Measurements from ENCODE around the gene SMC1B.
"Not testable (repeated sequence)": the region's sequence is repeated elsewhere in the genome, so short reads cannot be mapped to it uniquely, and the experiment has no call there.

Gene SMC1B

GRCh38 chr22:45413013-45413367, 409 bp downstream of the SMC1B start:
- no peak for DNase-seq (ENCODE audit: low spot score in 2 of 2)
- H3K27ac Mint-ChIP-seq: peak overlapping the region; percentile 91
- no peaks in the 10 kb centered on the region for H3K4me1 Mint-ChIP-seq
- peaks cover 6% of the 10 kb centered on the region for H3K36me3 Mint-ChIP-seq
- peak overlapping the region; percentile 74 for H3K4me3 Mint-ChIP-seq
- H3K9me3 Mint-ChIP-seq: no peaks in the 10 kb centered on the region
- ATAC-seq: no peak

- ATAC-seq: no peak
- Mint-ChIP-seq H3K4me3 (no peak overlapping the region), H3K36me3 (no peaks in the 10 kb centered on the region), H3K4me1 (no peaks in the 10 kb centered on the region), H3K27ac (no peak overlapping the region), H3K9me3 (peaks cover 2% of the 10 kb centered on the region)
- no peak for DNase-seq (ENCODE audit: low spot score in 2 of 2)
These were observed 5.6 kb downstream of the SMC1B start for GRCh38 chr22:45407793-45408192.

DNA sequence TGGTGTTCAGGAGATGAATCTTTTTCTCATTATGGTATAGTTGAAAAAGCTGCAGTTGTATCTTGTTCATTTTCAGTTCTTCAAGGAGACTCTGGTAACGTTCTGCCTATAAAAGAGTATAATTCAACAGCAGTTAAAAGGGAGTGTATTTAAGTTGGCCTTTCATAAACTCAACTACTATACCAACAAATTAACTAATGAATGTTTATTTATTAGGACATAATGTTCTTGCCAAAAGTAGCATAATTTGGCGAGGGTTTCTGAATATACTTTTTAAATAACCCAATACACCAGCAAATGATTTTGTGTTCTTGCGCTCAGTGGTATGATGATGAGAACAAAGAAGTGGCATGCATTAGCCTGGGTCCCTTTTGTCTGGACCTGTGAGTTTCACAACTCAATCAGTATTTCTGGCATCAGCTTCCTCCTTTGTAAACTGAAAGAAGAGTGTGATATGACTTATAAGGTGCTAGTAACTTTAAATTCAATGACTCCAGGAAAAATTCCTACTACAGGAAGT, 10.9 kb downstream of the SMC1B start:
- H3K4me1 Mint-ChIP-seq: no peaks in the 10 kb centered on the region
- no peak for DNase-seq (ENCODE audit: low spot score in 2 of 2)
- no peaks in the 10 kb centered on the region for H3K36me3 Mint-ChIP-seq
- no peak for ATAC-seq
- no peak overlapping the region for H3K4me3 Mint-ChIP-seq
- no peaks in the 10 kb centered on the region for H3K9me3 Mint-ChIP-seq
- H3K27ac Mint-ChIP-seq: no peak overlapping the region

- Mint-ChIP-seq H3K36me3 (no peaks in the 10 kb centered on the region), H3K27ac (no peak overlapping the region), H3K9me3 (no peaks in the 10 kb centered on the region), H3K4me3 (no peak overlapping the region), H3K4me1 (no peaks in the 10 kb centered on the region)
- no peak for DNase-seq (ENCODE audit: low spot score in 2 of 2)
- no peak for ATAC-seq
These were observed 13.5 kb downstream of the SMC1B start for GRCh38 chr22:45399712-45400445.

GRCh38 chr22:45398214-45398613, 15.2 kb downstream of the SMC1B start:
- DNase-seq (ENCODE audit: low spot score in 2 of 2) (no peak), ATAC-seq (no peak)
- Mint-ChIP-seq H3K27ac (no peak overlapping the region), H3K36me3 (no peaks in the 10 kb centered on the region), H3K4me1 (no peaks in the 10 kb centered on the region), H3K4me3 (no peak overlapping the region), H3K9me3 (no peaks in the 10 kb centered on the region)

DNA sequence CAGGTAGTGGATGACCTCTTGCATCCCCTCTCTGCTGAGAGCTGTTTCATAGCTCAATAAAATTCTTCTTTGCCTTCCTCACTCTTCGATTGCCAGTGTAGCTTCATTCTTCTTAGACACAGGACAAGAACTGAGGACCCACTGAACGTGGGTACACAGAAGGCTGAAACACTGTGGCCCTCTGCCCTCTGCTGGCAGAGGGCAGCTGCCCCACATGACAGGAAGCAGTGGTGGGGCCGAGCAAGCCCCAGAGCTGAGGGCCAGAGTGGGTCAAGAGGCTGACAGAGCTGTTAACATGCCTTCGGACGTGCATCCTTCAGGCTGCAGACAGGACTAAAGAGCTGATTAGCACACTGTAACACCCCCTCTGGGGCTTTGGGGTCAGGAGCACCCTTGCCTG, 15.6 kb downstream of the SMC1B start:
- no peaks in the 10 kb centered on the region for H3K9me3 Mint-ChIP-seq
- no peaks in the 10 kb centered on the region for H3K4me1 Mint-ChIP-seq
- DNase-seq (ENCODE audit: low spot score in 2 of 2) (no peak), ATAC-seq (peak; percentile 37)
- no peaks in the 10 kb centered on the region for H3K36me3 Mint-ChIP-seq
- no peak overlapping the region for H3K4me3 Mint-ChIP-seq
- H3K27ac Mint-ChIP-seq: no peak overlapping the region

- no peak for ATAC-seq
- no peaks in the 10 kb centered on the region for H3K36me3 Mint-ChIP-seq
- no peaks in the 10 kb centered on the region for H3K4me1 Mint-ChIP-seq
- H3K9me3 Mint-ChIP-seq: no peaks in the 10 kb centered on the region
- H3K27ac Mint-ChIP-seq: no peak overlapping the region
- no peak for DNase-seq (ENCODE audit: low spot score in 2 of 2)
- no peak overlapping the region for H3K4me3 Mint-ChIP-seq
These were observed 23.9 kb downstream of the SMC1B start for GRCh38 chr22:45389546-45389945.

GRCh38 chr22:45381348-45381747, 32.1 kb downstream of the SMC1B start:
- Mint-ChIP-seq H3K4me1 (no peaks in the 10 kb centered on the region), H3K36me3 (no peaks in the 10 kb centered on the region), H3K9me3 (no peaks in the 10 kb centered on the region), H3K4me3 (no peak overlapping the region), H3K27ac (no peak overlapping the region)
- ATAC-seq: no peak
- DNase-seq (ENCODE audit: low spot score in 2 of 2): no peak

DNA sequence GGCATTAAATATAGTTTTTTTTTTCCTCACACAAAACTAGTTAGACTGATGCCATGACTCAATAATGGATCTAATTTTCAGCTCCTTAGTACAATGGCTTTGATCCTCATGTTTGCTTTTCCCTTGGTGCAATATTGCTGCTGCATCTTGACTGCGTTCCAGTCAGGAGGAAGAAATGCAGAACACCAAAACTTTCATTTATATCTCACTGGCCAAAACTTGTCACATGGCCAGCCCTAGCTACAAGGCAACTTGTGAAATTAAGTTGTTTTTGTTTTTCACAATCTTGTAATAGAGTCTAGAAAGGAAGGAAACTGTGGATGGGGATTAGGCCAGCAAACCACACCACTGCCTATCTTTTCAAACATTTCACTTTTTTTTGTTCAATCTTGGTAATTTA, 36.7 kb downstream of the SMC1B start:
- ATAC-seq: no peak

GRCh38 chr22:45376009-45376408, 37.4 kb downstream of the SMC1B start:
- Mint-ChIP-seq H3K36me3 (no peaks in the 10 kb centered on the region), H3K4me1 (no peaks in the 10 kb centered on the region), H3K27ac (no peak overlapping the region), H3K4me3 (no peak overlapping the region), H3K9me3 (no peaks in the 10 kb centered on the region)
- ATAC-seq (peak; percentile 65), DNase-seq (ENCODE audit: low spot score in 2 of 2) (no peak)

More for the DNA sequence above, 36.7 kb downstream of the SMC1B start:
- Mint-ChIP-seq H3K36me3 (no peaks in the 10 kb centered on the region), H3K27ac (no peak overlapping the region), H3K9me3 (no peaks in the 10 kb centered on the region), H3K4me1 (no peaks in the 10 kb centered on the region), H3K4me3 (no peak overlapping the region)
- no peak for DNase-seq (ENCODE audit: low spot score in 2 of 2)

GRCh38 chr22:45373592-45373991, 39.8 kb downstream of the SMC1B start:
- not testable (repeated sequence) for H3K36me3 Mint-ChIP-seq; ATAC-seq; H3K4me3 Mint-ChIP-seq; DNase-seq (ENCODE audit: low spot score in 2 of 2); H3K4me1 Mint-ChIP-seq; H3K27ac Mint-ChIP-seq; H3K9me3 Mint-ChIP-seq

DNA sequence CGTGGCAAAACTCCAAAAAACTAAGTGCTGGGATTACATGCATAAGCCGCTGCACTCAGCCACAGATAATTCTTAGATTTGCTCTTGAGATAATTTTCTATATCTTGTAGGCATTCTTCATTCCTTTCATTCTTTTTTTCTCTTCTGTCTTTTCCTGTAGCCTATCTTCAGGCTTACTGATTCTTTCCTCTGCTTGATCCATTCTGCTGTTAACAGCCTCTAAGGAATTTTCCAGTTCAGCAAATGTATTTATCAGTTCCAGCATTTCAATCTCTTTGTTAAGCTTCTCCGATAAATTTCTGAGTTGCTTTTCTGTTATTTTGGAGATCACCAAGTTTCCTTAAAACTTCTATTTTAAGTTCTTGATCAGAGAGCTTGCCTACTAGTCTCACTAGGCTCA, 46.7 kb downstream of the SMC1B start:
- ATAC-seq: no peak
- no peak for DNase-seq (ENCODE audit: low spot score in 2 of 2)
- Mint-ChIP-seq H3K4me3 (no peak overlapping the region), H3K36me3 (no peaks in the 10 kb centered on the region), H3K9me3 (peaks cover 3% of the 10 kb centered on the region), H3K27ac (no peak overlapping the region), H3K4me1 (no peaks in the 10 kb centered on the region)

- ATAC-seq: no peak
- Mint-ChIP-seq H3K27ac (no peak overlapping the region), H3K36me3 (no peaks in the 10 kb centered on the region), H3K4me3 (no peak overlapping the region), H3K9me3 (no peaks in the 10 kb centered on the region), H3K4me1 (no peaks in the 10 kb centered on the region)
- no peak for DNase-seq (ENCODE audit: low spot score in 2 of 2)
These were observed 53.8 kb downstream of the SMC1B start for GRCh38 chr22:45359627-45360026.

DNA sequence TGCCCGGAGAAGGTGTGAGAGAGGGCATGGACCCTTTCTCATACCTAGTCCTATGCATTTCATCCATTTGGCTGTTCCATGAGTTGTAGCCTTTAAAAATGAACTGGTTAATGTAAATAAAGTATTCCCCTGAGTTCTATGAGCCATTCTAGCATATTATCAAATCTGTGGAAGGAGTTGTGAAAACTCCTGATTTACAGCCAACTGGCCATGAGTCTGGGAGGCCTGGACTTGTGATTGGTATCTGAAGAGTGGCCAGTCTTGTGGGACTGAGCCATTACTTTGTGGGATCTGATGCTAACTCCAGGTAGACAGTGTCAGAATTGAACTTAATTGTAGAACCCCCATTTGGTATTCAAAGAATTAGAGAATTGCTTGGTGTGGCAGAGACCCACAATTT, 55.3 kb downstream of the SMC1B start:
- no peak for ATAC-seq

DNA sequence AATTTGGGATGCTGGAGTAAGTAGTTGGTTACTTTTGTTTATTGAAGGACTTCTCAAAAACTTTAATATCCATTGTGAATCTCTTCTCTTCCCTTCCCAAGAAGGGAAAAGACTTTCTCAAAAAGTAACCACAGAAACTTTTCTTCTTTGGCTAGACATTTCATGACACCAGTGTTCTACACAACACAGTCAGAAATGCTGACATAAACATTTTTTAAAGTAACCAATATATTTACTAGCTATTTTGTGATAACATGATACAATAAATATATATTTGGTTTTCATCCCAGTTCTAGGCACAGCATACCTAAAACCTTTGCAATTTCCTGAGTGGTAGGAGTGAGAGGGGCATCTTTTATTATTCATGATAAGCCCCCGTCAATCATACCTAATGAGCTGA, 55.9 kb downstream of the SMC1B start:
- ATAC-seq (no peak), DNase-seq (ENCODE audit: low spot score in 2 of 2) (no peak)
- Mint-ChIP-seq H3K9me3 (no peaks in the 10 kb centered on the region), H3K27ac (no peak overlapping the region), H3K4me3 (no peak overlapping the region), H3K4me1 (no peaks in the 10 kb centered on the region), H3K36me3 (no peaks in the 10 kb centered on the region)

More for the DNA sequence above, 55.3 kb downstream of the SMC1B start:
- DNase-seq (ENCODE audit: low spot score in 2 of 2): no peak
- Mint-ChIP-seq H3K9me3 (no peaks in the 10 kb centered on the region), H3K4me1 (no peaks in the 10 kb centered on the region), H3K36me3 (no peaks in the 10 kb centered on the region), H3K4me3 (no peak overlapping the region), H3K27ac (no peak overlapping the region)

- H3K4me1 Mint-ChIP-seq: no peaks in the 10 kb centered on the region
- H3K9me3 Mint-ChIP-seq: no peaks in the 10 kb centered on the region
- H3K36me3 Mint-ChIP-seq: no peaks in the 10 kb centered on the region
- H3K27ac Mint-ChIP-seq: no peak overlapping the region
- no peak for DNase-seq (ENCODE audit: low spot score in 2 of 2)
- ATAC-seq: no peak
- no peak overlapping the region for H3K4me3 Mint-ChIP-seq
These were observed 59.6 kb downstream of the SMC1B start for GRCh38 chr22:45353786-45354185.

All from stimulated activated effector memory CD8-positive, alpha-beta T cell treated with anti-CD3 and anti-CD28 coated beads, Interleukin-12 subunit alpha, Interleukin-12 subunit beta, amount 100 ng/mL, for 72 hours (primary cell).